ENCODE results near the gene ASTL.

DNA sequence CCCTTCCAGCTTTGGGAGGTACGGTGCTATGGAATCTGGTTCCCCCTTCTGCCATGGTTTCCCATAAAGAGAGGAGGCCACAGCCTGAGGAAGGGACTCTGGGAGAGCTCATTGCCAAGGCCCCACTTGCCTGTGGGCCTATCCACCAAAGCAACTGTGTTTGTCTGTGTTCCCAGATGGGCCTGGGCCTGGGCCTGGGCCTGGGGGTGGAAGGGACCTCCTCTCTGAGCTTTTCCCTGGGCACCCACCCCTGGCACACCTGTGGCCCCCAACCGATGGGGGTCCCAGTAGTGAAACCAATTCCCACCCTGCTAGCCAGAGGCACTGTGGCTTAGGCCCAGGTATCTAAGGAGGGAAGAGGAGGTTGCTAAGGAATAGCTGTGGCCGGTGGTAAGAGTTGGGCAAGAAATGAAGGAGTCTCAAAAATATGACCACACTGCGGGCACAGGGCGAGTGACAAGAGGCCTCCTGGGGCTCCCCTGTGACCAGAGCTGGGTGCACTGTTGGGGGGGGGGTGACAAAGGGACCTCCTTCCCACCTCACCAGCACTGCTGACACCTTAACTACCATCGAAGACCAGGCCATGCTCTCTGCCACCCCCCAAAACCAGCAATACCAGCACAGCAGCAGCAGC, 11.8 kb upstream of the ASTL start:
- TF ChIP-seq, protein P1, sequence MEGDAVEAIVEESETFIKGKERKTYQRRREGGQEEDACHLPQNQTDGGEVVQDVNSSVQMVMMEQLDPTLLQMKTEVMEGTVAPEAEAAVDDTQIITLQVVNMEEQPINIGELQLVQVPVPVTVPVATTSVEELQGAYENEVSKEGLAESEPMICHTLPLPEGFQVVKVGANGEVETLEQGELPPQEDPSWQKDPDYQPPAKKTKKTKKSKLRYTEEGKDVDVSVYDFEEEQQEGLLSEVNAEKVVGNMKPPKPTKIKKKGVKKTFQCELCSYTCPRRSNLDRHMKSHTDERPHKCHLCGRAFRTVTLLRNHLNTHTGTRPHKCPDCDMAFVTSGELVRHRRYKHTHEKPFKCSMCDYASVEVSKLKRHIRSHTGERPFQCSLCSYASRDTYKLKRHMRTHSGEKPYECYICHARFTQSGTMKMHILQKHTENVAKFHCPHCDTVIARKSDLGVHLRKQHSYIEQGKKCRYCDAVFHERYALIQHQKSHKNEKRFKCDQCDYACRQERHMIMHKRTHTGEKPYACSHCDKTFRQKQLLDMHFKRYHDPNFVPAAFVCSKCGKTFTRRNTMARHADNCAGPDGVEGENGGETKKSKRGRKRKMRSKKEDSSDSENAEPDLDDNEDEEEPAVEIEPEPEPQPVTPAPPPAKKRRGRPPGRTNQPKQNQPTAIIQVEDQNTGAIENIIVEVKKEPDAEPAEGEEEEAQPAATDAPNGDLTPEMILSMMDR (IDR thresholded peaks at IDR 0.05; ENCODE audit: poor library complexity), result no peak
- no peak for TF ChIP-seq EZH2 (IDR thresholded peaks at IDR 0.05; ENCODE audit: borderline replicate concordance)
